K562 (cell line): Measurements from ENCODE around the gene IL12RB2. TPM values are rescaled to one million over a fixed set of nuclear protein-coding genes. Genes with fewer than 3 reads are reported as not detected.
A peak's percentile ranks its signal among the peaks of the same experiment; 100 is the strongest.

Experiments
- ARHGAP35 ChIP-seq: fragments of 450-650 bp; IDR thresholded peaks from 2 replicates; pipeline ENCODE4 v1.6.1; 2018; ENCODE audit not compliant: partially characterized antibody
- BCOR ChIP-seq: fragments of 450-650 bp; IDR thresholded peaks from 2 replicates; pipeline ENCODE4 v1.6.1; 2016
- DNMT1 ChIP-seq: fragments of 450-650 bp; IDR thresholded peaks from 2 replicates; pipeline ENCODE4 v1.6.1; 2016; ENCODE audit warnings: antibody characterized with exemption, mild to moderate bottlenecking
- ERF ChIP-seq: fragments of 450-650 bp; formaldehyde crosslinking; IDR thresholded peaks from 2 replicates; pipeline ENCODE4 v1.4.0; 2020; ENCODE audit warnings: mild to moderate bottlenecking, mixed read lengths
- FOXK2 ChIP-seq, 2 experiments: fragments of 450-650 bp; IDR thresholded peaks in 1 of 2; conservative IDR thresholded peaks in 1 of 2; 2 replicates each; pipeline ENCODE4 v1.6.1; 2016; ENCODE audit warnings: low read depth in 2 of 2, mild to moderate bottlenecking in 1 of 2
- GATA2 ChIP-seq: sonication (generic); formaldehyde crosslinking; IDR thresholded peaks from 2 replicates; pipeline ENCODE4 v1.4.0; 2020; ENCODE audit warnings: mild to moderate bottlenecking, missing genetic modification reagents
- GATAD2A ChIP-seq: fragments of 450-650 bp; IDR thresholded peaks from 2 replicates; pipeline ENCODE4 v1.6.1; 2017
- HNRNPH1 ChIP-seq: fragments of 200-400 bp; formaldehyde crosslinking; optimal IDR thresholded peaks from 2 replicates; pipeline ENCODE3; 2017; ENCODE audit warnings: low read depth, mild to moderate bottlenecking, low read length, moderate library complexity
- KHSRP ChIP-seq: fragments of 450-650 bp; IDR thresholded peaks from 2 replicates; pipeline ENCODE4 v1.6.1; 2017
- L3MBTL2 ChIP-seq: fragments of 450-650 bp; IDR thresholded peaks from 2 replicates; pipeline ENCODE4 v1.6.1; 2016; ENCODE audit warnings: mild to moderate bottlenecking, moderate library complexity
- MAZ ChIP-seq, 2 experiments: fragments of 450-650 bp in 1 of 2; sonication (generic) in 1 of 2; formaldehyde crosslinking; IDR thresholded peaks in 1 of 2; conservative IDR thresholded peaks in 1 of 2; 2 replicates each; pipeline versions ENCODE4 v1.4.0 to v1.5.0; 2020; ENCODE audit warnings: mild to moderate bottlenecking in 1 of 2, missing genetic modification reagents in 1 of 2
- MTA1 ChIP-seq: fragments of 450-650 bp; IDR thresholded peaks from 2 replicates; pipeline ENCODE4 v1.6.1; 2017; ENCODE audit warnings: borderline replicate concordance
- NEUROD1 ChIP-seq: fragments of 150-350 bp; IDR thresholded peaks from 2 replicates; pipeline ENCODE4 v1.6.1; 2014; ENCODE audit warnings: borderline replicate concordance, low read length, low read depth; ENCODE audit not compliant: partially characterized antibody
- PTRF ChIP-seq: fragments of 450-650 bp; IDR thresholded peaks from 2 replicates; pipeline ENCODE4 v1.6.1; 2016; ENCODE audit warnings: mild to moderate bottlenecking, missing genetic modification characterization, missing compliant biosample characterization
- RNF2 ChIP-seq: sonication (generic); IDR thresholded peaks from 2 replicates; pipeline ENCODE4 v1.6.1; 2016
- SMAD1 ChIP-seq: fragments of 150-350 bp; IDR thresholded peaks from 2 replicates; pipeline ENCODE4 v1.6.1; 2014; ENCODE audit warnings: low read length, low read depth; ENCODE audit not compliant: partially characterized antibody
- SP1 ChIP-seq: sonication (generic); formaldehyde crosslinking; IDR thresholded peaks from 2 replicates; pipeline ENCODE4 v1.8.1; 2022; ENCODE audit warnings: mild to moderate bottlenecking, missing genetic modification reagents
- TARDBP ChIP-seq: fragments of 450-650 bp; IDR thresholded peaks from 2 replicates; pipeline ENCODE4 v1.6.1; 2016
- TBL1XR1 ChIP-seq, 2 experiments: IDR thresholded peaks; 2 replicates each; pipeline ENCODE4 v1.6.1; 2012; ENCODE audit warnings: improper control_type of control experiment in 2 of 2, low read length in 2 of 2, mild to moderate bottlenecking in 1 of 2
- TCF7L2 ChIP-seq: fragments of 150-350 bp; IDR thresholded peaks from 2 replicates; pipeline ENCODE4 v1.6.1; 2016; ENCODE audit warnings: low read depth, mild to moderate bottlenecking, low read length, moderate library complexity
- TEAD1 ChIP-seq, 2 experiments: fragments of 450-650 bp in 1 of 2; sonication (generic) in 1 of 2; formaldehyde crosslinking; IDR thresholded peaks; 2 replicates each; pipeline versions ENCODE4 v1.4.0 to v1.8.0; 2020 to 2022; ENCODE audit warnings: mild to moderate bottlenecking in 2 of 2, missing genetic modification reagents in 1 of 2
- ZFPM2 ChIP-seq: fragments of 250-450 bp; sonication (Bioruptor Pico); IDR thresholded peaks from 2 replicates; pipeline ENCODE4 v1.5.1; 2022; ENCODE audit warnings: mild to moderate bottlenecking
- polyA plus RNA-seq, 8 experiments: library from polyadenylated mRNA; depleted of rRNA in 4 of 8; stranded (reverse) in 5 of 8; unstranded in 3 of 8; fragments of >200 nt; fragmentation: Nextera tagmentation in 2 of 8; fragmentation: Illumina TruSeq in 1 of 8; extraction: Ambion mirVana in 2 of 8; extraction: Trizol in 1 of 8; gene quantifications; 2 replicates each; pipeline versions ENCODE4 v1.2.1 to v1.2.3, GENCODE V29; 2011 to 2014; ENCODE audit warnings: inconsistent platforms in 1 of 8, missing spikeins in 1 of 8
- total RNA-seq, 7 experiments: library from RNA; depleted of rRNA in 6 of 7; stranded (reverse); fragments of >200 nt in 6 of 7; fragmentation: Illumina TruSeq in 2 of 7; extraction: Trizol in 2 of 7; gene quantifications; 2 replicates each; pipeline versions ENCODE4 v1.2.1 to v1.2.3, GENCODE V29; 2011 to 2021; ENCODE audit warnings: low replicate concordance in 1 of 7
- TF ChIP-seq, protein P1 (sequence below): sonication (generic); formaldehyde crosslinking; IDR thresholded peaks from 2 replicates; pipeline ENCODE4 v1.8.1; 2023; ENCODE audit warnings: mild to moderate bottlenecking, missing genetic modification reagents
- TF ChIP-seq, protein P2 (sequence below): sonication (generic); formaldehyde crosslinking; IDR thresholded peaks from 2 replicates; pipeline ENCODE4 v1.8.0; 2022; ENCODE audit warnings: mild to moderate bottlenecking, missing genetic modification reagents

IL12RB2 gene
- total and polyA plus RNA-seq, 9 of the 15 experiments (the other 6 are each of a cell fraction or from before 2014, with no cell fraction given) = 0.39 to 3.3 (median 1.9) TPM

DNA sequence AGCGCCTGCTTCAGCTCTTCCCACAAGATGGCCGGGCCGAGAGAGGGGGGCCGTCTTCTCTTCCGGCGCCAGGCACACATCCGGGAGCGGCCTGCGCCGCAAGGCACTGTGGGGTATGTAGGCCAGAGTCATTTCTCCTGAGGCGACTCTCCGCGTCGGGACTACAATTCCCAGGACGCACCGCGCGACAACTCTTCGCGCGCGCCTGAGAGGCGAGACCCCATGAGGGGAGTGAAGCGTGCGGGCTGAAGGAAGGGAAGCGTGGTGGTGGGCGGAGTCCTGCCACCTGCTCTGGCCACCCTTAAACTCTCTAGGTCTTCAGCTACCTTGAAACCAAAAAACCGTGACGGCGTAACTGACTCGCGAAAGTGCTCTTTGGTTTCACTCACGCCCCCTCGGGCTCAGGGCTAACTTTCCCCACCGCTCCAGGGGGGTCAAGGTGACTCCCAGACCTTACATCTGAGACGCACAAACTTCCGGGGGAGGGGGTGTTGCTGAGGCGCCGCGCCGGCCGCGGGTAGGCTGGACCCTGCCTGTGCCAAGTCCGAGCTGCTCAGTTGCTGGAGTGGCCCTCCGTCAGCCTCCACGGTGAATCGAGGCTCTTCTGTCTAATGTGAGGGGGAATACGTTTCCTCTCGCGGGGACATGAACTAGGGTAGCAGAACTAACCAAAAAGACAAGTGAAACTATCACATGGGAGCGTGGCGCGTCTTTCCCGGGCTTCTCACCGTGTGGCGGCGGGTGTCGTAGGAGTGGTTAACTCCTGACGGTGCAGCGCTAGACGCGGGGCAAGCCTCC is 122.9 kb downstream of the IL12RB2 start, which contains the start of gene SERBP1 (continued):
- TF ChIP-seq MAZ (CRISPR knock-in tag; conservative IDR thresholded peaks at IDR 0.05 in 1 of 2, IDR thresholded peaks at IDR 0.05 in 1 of 2) = peak; percentile 85 to 91
- no peak for TF ChIP-seq ERF (CRISPR knock-in tag)
- TF ChIP-seq RNF2 = peak; percentile 38; the same call in 1 of the 2 replicates
- TF ChIP-seq MTA1 = 0 out of 2 replicates have a peak, but pooled peaks have one; percentile 55
- TF ChIP-seq ZFPM2 = 0 out of 2 replicates have a peak, but pooled peaks have one; percentile 23
- TF ChIP-seq TCF7L2 = 0 out of 2 replicates have a peak, but pooled peaks have one; percentile 4
- TF ChIP-seq, protein P1, sequence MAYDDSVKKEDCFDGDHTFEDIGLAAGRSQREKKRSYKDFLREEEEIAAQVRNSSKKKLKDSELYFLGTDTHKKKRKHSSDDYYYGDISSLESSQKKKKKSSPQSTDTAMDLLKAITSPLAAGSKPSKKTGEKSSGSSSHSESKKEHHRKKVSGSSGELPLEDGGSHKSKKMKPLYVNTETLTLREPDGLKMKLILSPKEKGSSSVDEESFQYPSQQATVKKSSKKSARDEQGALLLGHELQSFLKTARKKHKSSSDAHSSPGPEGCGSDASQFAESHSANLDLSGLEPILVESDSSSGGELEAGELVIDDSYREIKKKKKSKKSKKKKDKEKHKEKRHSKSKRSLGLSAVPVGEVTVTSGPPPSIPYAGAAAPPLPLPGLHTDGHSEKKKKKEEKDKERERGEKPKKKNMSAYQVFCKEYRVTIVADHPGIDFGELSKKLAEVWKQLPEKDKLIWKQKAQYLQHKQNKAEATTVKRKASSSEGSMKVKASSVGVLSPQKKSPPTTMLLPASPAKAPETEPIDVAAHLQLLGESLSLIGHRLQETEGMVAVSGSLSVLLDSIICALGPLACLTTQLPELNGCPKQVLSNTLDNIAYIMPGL (CRISPR knock-in tag) = no peak
- TF ChIP-seq BCOR = 0 out of 2 replicates have a peak, but pooled peaks have one; percentile 20
- peak in 1 of 2 experiments; percentile 55; a peak in 2 of 4 replicates for TF ChIP-seq FOXK2 (conservative IDR thresholded peaks at IDR 0.05 in 1 of 2, IDR thresholded peaks at IDR 0.05 in 1 of 2; ENCODE audit: low read depth in 2 of 2)
- TF ChIP-seq NEUROD1 = peak; percentile 74
- peak in 1 of 2 experiments; percentile 7; a peak in 1 of 4 replicates for TF ChIP-seq TBL1XR1 (IDR thresholded peaks at IDR 0.05; ENCODE audit: low read length in 2 of 2)
- TF ChIP-seq GATAD2A = peak; percentile 35; the same call in 1 of the 2 replicates
- peak in 1 of 2 experiments; percentile 53; a peak in 2 of 4 replicates for TF ChIP-seq TEAD1 (CRISPR knock-in tag; IDR thresholded peaks at IDR 0.05)
- TF ChIP-seq SP1 (CRISPR knock-in tag) = peak; percentile 89
- no peak for TF ChIP-seq HNRNPH1
- no peak for TF ChIP-seq DNMT1
- no peak for TF ChIP-seq GATA2
- TF ChIP-seq SMAD1 = peak; percentile 64
- TF ChIP-seq, protein P2, sequence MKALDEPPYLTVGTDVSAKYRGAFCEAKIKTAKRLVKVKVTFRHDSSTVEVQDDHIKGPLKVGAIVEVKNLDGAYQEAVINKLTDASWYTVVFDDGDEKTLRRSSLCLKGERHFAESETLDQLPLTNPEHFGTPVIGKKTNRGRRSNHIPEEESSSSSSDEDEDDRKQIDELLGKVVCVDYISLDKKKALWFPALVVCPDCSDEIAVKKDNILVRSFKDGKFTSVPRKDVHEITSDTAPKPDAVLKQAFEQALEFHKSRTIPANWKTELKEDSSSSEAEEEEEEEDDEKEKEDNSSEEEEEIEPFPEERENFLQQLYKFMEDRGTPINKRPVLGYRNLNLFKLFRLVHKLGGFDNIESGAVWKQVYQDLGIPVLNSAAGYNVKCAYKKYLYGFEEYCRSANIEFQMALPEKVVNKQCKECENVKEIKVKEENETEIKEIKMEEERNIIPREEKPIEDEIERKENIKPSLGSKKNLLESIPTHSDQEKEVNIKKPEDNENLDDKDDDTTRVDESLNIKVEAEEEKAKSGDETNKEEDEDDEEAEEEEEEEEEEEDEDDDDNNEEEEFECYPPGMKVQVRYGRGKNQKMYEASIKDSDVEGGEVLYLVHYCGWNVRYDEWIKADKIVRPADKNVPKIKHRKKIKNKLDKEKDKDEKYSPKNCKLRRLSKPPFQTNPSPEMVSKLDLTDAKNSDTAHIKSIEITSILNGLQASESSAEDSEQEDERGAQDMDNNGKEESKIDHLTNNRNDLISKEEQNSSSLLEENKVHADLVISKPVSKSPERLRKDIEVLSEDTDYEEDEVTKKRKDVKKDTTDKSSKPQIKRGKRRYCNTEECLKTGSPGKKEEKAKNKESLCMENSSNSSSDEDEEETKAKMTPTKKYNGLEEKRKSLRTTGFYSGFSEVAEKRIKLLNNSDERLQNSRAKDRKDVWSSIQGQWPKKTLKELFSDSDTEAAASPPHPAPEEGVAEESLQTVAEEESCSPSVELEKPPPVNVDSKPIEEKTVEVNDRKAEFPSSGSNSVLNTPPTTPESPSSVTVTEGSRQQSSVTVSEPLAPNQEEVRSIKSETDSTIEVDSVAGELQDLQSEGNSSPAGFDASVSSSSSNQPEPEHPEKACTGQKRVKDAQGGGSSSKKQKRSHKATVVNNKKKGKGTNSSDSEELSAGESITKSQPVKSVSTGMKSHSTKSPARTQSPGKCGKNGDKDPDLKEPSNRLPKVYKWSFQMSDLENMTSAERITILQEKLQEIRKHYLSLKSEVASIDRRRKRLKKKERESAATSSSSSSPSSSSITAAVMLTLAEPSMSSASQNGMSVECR (CRISPR knock-in tag) = peak; percentile 84
- TF ChIP-seq KHSRP = no peak
- no peak for TF ChIP-seq PTRF (tag)
- TF ChIP-seq TARDBP = no peak
- TF ChIP-seq ARHGAP35 = no peak
- peak; percentile 91 for TF ChIP-seq L3MBTL2
